Stimulated activated naive CD4-positive, alpha-beta T cell treated with Interleukin-2 at 50 U/mL for 16 hours (primary cell): ENCODE results near the gene SLC4A2.
A peak's percentile ranks its signal among the peaks of the same experiment; 100 is the strongest.

Source experiments
- DNase-seq: peaks from one replicate; lab custom pipeline; 2025; lab: John Stamatoyannopoulos, UW

Gene SLC4A2

DNA sequence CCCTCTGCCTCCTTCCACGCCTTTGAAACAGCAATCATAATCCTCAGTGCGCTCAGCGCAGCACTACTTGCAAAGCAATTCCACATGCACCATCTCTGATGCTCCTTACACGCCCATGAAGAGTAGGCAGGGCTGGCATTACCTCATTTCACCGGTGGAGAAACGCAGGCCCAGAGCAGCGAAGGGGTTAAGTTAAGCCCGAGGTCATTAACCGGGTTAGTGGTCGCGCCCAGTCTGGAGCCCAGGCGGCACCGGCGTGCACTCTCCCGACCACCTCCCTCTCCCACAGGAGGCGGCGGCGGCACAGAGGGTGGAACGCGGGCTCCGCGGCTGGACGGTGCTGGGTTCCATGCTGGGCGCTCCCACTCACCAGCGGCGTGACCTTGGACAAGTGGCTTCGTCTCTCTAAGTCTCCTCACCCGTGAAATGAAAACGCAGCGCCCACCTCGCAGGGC, 20.7 kb downstream of the SLC4A2 start:
- DNase-seq = no peak

GRCh38 chr7:151080522-151081169, 21.3 kb downstream of the SLC4A2 start, which contains the start of gene FASTK:
Gene FASTK, minus strand, starts transcription at chr7:151080809. Its CDS starts 43 bp downstream, at chr7:151080766.
- DNase-seq = peak; percentile 90

DNA sequence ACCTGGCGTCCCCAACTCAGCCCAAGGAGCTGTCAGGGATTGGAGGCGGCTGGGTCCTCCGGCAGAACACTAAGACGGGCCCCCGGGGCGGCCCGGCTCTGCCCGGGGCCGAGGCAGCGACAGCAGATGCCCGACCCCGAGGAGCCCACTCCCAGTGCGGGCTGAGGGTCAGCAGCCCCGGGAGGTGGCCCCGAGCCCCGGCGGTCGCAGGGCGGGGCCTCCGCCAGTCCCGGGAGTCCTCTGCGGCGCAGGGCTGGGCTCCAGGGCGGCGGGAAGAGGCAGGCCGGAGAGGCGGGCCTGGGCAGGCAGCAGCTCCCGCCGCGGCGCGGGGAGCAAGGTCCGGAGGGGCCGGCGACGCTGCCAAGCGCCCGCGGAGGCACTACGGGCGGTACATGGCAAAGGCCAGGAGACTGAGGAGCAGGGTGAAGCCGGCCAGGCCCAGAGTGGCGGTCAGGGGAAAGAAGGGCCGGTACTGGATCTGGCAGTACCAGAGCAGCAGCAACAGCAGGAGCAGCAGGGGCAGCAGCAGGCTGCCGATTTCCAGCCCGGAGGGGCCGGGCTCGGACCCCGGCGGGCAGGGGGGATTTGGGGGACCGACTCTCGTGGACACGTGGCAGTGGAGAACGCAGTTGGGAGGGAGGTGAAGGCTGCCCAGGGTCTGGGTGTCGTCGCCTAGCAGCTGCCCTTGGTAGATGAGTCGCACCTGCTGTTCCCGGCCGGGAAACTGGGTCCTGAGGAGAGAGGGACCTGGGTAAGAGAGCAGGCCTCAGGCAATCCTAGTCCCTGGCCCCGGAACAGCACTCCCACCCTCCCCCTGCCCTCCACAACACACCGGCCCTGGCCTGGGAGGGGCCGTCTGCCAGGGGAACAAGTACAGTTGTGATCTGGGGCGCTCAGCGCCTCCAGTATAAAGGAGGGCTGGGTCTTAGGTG, 22.0 kb downstream of the SLC4A2 start:
- DNase-seq = no peak

GRCh38 chr7:151082141-151083070, 23.0 kb downstream of the SLC4A2 start:
- DNase-seq = no peak

- peak; percentile 76 for DNase-seq
These were observed 23.9 kb downstream of the SLC4A2 start, which contains the start of gene TMUB1 for GRCh38 chr7:151083071-151083823. Gene TMUB1, minus strand, starts transcription at chr7:151083493. Its CDS starts 930 bp downstream, at chr7:151082563.

DNA sequence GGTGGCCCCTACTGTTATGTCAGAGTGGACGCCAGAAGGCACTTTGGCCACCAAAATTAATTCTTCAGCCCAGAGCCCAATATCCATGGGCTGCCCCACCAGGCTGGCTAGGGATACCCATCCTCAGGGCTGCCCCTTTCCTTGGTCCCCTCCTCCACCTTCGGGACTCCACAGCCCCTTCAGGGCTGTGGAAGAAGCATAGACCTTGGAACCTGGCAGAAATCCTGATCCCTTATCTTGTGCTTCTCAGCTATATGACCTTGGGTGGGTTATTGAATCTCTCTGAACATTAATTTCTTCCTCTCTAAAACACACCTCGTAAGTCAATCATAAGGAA, 24.4 kb downstream of the SLC4A2 start:
- DNase-seq = no peak

DNA sequence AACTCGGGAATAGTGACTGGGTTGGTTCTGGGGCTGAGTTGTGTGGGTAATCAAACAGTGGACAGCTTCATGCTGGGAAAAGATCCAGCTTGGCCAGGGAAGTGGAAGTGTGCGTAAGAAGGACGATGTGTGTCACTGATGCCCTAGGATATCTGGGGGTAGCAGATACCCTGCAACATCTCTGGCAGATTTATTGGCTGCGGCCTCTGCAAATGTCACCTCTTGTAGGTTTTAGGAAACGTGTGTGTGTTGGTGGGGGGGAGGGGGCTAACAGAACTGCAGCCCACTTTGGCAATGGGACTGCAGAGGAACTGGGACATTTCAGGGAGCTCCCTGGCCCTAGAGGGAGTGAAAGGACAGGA, 25.9 kb downstream of the SLC4A2 start:
- DNase-seq = no peak

- DNase-seq = peak; percentile 59
These were observed 26.6 kb downstream of the SLC4A2 start, which contains the start of gene AGAP3 for GRCh38 chr7:151085691-151086620. Gene AGAP3, plus strand, starts transcription at chr7:151086475. Its CDS starts 267 bp downstream, at chr7:151086742.

GRCh38 chr7:151086802-151087244, 27.4 kb downstream of the SLC4A2 start:
- DNase-seq = peak; percentile 35

- DNase-seq = peak; percentile 35
These were observed 28.0 kb downstream of the SLC4A2 start for GRCh38 chr7:151087245-151088018.

- DNase-seq = no peak
These were observed 28.8 kb downstream of the SLC4A2 start for GRCh38 chr7:151088019-151088855.

DNA sequence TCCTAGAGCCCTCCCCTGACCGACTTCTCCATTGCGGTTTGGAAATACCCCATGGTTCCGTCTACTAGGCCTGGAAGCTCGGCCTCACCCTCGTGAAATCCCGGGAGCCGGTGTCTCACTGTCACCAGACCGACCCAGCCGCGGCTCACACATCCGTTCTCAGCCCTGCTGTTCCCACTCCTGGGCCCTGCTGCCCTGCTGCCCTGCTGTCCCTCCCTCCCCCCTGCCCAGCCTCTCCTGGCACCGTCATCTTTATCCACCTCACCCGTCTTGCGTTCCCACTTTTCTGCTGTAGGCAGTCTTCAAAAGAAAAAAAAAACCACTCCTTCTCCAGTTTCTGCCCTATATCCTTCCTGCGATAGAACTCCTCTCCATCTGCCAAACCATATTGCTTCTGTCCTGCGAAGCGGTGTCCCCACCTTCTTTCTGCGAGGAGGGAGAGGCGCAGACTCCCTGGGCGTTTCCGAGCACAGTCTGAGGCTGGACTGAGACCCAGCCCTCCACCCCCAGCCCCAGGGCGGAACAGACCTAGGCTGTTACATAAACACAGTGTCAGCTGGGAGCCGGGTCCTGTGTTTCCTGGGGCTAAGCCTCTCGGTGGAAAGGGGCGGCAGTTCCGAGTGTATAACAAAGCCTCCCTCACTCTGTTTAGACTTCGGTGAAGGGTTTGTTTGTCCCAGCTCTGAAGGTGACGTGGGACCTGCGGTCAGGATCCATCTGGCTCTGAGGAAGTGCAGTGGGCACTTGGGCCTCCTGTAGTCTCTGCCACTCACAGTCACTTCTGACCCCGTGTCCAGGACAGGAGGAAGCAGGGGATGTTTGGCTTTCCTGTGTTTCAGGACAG, 29.7 kb downstream of the SLC4A2 start:
- DNase-seq = no peak

DNA sequence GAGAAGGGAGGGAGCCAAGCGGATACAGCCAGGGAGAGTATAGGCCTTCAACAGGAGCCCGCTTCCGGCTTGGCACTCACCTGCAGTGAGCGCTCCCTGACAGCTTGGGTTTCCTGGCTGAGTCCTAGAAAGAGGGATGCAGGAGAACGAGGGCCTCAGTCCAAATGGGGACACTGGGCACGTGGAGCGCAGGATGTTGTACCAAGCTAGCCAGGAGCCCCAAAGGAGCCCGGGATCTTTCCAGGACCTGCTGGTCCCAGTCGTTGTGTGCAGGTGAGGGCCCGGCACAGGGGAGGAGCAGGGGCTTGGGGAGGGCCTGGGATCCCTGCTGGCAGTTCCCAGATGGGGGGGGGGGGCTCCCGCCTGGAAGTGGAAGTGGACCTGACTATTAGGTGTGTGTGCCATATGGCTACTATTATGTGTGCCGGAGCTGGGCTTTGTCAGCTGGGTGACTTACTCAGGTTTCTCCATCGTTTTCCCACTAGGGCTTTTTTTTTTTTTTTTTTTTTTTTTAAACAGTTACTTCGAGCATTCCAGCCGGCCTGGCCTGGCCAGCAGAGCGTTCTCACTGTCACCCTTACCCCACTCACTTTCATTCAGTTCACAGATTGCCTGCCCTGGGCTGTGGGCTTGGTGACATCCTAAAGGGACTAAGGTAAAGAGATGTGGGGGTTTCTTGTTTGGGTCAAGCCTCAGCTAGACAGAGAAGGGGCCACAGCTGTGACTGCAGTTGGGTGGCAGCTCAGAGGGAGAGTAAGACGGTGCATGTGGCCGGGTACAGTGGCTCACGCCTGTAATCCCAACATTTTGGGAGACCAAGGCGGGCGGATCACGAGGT, 30.7 kb downstream of the SLC4A2 start:
- DNase-seq = no peak

DNA sequence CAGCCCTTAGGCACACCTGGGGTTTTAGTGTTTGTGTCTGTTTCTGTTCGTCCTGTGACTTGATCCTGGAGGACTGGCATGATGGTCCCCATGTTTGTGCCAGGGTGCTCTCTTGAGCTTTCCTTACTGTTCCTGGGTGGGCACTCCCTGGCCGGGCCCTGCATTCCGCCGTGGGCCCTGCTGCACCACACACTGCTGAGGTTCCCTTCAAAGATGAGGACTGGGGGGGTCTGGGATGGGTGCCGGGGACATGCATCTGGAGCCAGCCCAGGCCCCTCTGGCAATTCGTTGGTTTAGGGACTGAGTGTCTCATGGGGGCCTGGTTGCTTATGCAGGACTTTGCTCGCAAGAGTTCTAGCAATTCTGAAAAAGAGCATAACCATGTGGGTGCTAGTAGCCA, 31.6 kb downstream of the SLC4A2 start:
- DNase-seq = no peak

- DNase-seq = no peak
These were observed 32.0 kb downstream of the SLC4A2 start for GRCh38 chr7:151091431-151091830.

- DNase-seq = no peak
These were observed 32.6 kb downstream of the SLC4A2 start for GRCh38 chr7:151091988-151092387.
